Mesenchymal stem cell (in vitro differentiated cells and primary cell): Measurements from ENCODE around the gene RNU1-2.
A peak's percentile ranks its signal among the peaks of the same experiment; 100 is the strongest.
"Not testable (repeated sequence)": the region's sequence is repeated elsewhere in the genome, so short reads cannot be mapped to it uniquely, and the experiment has no call there.

ENCODE experiments used
- DNase-seq: peaks from one replicate; pipeline ENCODE4 v3.0.0-alpha.2; 2013
- H2AFZ ChIP-seq: one replicate; pipeline ENCODE4 v1.6.1; 2013; ENCODE audit warnings: low read depth, mild to moderate bottlenecking, control low read depth, inconsistent platforms, low read length, moderate library complexity
- H2AK5ac ChIP-seq: 2 replicates; pipeline ENCODE4 v1.6.1; 2013; ENCODE audit warnings: low read length, moderate library complexity, mild to moderate bottlenecking, inconsistent platforms; ENCODE audit not compliant: severe bottlenecking
- H2BK120ac ChIP-seq: one replicate; pipeline ENCODE4 v1.6.1; 2013; ENCODE audit warnings: low read depth, mild to moderate bottlenecking, inconsistent platforms, low read length, moderate library complexity
- H2BK12ac ChIP-seq, 2 experiments: one replicate each; pipeline ENCODE4 v1.6.1; 2013; ENCODE audit warnings: inconsistent platforms in 2 of 2, low read length in 2 of 2, mild to moderate bottlenecking in 2 of 2, moderate library complexity in 2 of 2, control low read depth in 1 of 2
- H2BK15ac ChIP-seq: one replicate; pipeline ENCODE4 v1.6.1; 2013; ENCODE audit warnings: mild to moderate bottlenecking, low read depth, inconsistent platforms; ENCODE audit not compliant: poor library complexity, severe bottlenecking
- H2BK5ac ChIP-seq: 2 replicates; pipeline ENCODE4 v1.6.1; 2013; ENCODE audit warnings: low read depth, mild to moderate bottlenecking, low read length, control low read depth, inconsistent platforms; ENCODE audit not compliant: poor library complexity, severe bottlenecking
- H3K14ac ChIP-seq, 2 experiments: one replicate each; pipeline ENCODE4 v1.6.1; 2013; ENCODE audit warnings: inconsistent platforms in 2 of 2, low read length in 2 of 2, control low read depth in 1 of 2, mild to moderate bottlenecking in 1 of 2, moderate library complexity in 1 of 2
- H3K18ac ChIP-seq, 2 experiments: one replicate each; pipeline ENCODE4 v1.6.1; 2013; ENCODE audit warnings: inconsistent platforms in 2 of 2, low read length in 2 of 2, control low read depth in 1 of 2, low read depth in 1 of 2, mild to moderate bottlenecking in 1 of 2
- H3K23ac ChIP-seq, 2 experiments: one replicate each; pipeline ENCODE4 v1.6.1; 2013; ENCODE audit warnings: inconsistent platforms in 2 of 2, low read length in 2 of 2, mild to moderate bottlenecking in 2 of 2, moderate library complexity in 2 of 2, control low read depth in 1 of 2
- H3K27ac ChIP-seq: 2 replicates; pipeline ENCODE4 v1.5.1; 2013; ENCODE audit warnings: mild to moderate bottlenecking, moderate library complexity, low read length, control low read depth, inconsistent platforms; ENCODE audit not compliant: poor library complexity, severe bottlenecking
- H3K27me3 ChIP-seq, 2 experiments: 2 replicates each; pipeline versions ENCODE4 v1.6.1 to v1.7.0; 2013; ENCODE audit warnings: low read length in 2 of 2, mild to moderate bottlenecking in 2 of 2, moderate library complexity in 2 of 2, control low read depth in 1 of 2, inconsistent platforms in 1 of 2; ENCODE audit not compliant: control insufficient read depth in 1 of 2, insufficient read depth in 1 of 2
- H3K36me3 ChIP-seq, 2 experiments: 2 replicates each; pipeline versions ENCODE4 v1.6.1 to v1.7.0; 2013; ENCODE audit warnings: low read length in 2 of 2, control low read depth in 1 of 2, inconsistent platforms in 1 of 2, low read depth in 1 of 2, mild to moderate bottlenecking in 1 of 2; ENCODE audit not compliant: insufficient read depth in 2 of 2, control insufficient read depth in 1 of 2
- H3K4ac ChIP-seq, 2 experiments: one replicate each; pipeline ENCODE4 v1.6.1; 2013; ENCODE audit warnings: inconsistent platforms in 2 of 2, low read length in 2 of 2, mild to moderate bottlenecking in 2 of 2, moderate library complexity in 2 of 2, control low read depth in 1 of 2, low read depth in 1 of 2
- H3K4me1 ChIP-seq: 2 replicates; pipeline ENCODE4 v1.6.1; 2013; ENCODE audit warnings: low read depth, low read length, control low read depth; ENCODE audit not compliant: control insufficient read depth, insufficient read depth
- H3K4me2 ChIP-seq: 2 replicates; pipeline ENCODE4 v1.6.1; 2013; ENCODE audit warnings: low read length, mild to moderate bottlenecking, inconsistent platforms; ENCODE audit not compliant: poor library complexity, severe bottlenecking
- H3K4me3 ChIP-seq, 2 experiments: 2 replicates each; pipeline versions ENCODE4 v1.5.1 to v1.7.0; 2013; ENCODE audit warnings: low read length in 2 of 2, mild to moderate bottlenecking in 2 of 2, control low read depth in 1 of 2, low read depth in 1 of 2; ENCODE audit not compliant: insufficient read depth in 1 of 2
- H3K79me1 ChIP-seq: replicated peaks from 2 replicates; pipeline ENCODE4 v1.6.1; 2013; ENCODE audit warnings: mild to moderate bottlenecking, control low read depth, low read length, inconsistent platforms; ENCODE audit not compliant: poor library complexity, severe bottlenecking
- H3K9ac ChIP-seq: 2 replicates; pipeline ENCODE4 v1.7.0; 2013; ENCODE audit warnings: mild to moderate bottlenecking, low read length, moderate library complexity
- H3K9me3 ChIP-seq: 2 replicates; pipeline ENCODE4 v1.7.0; 2013; ENCODE audit warnings: mild to moderate bottlenecking, low read length; ENCODE audit not compliant: control insufficient read depth
- H4K8ac ChIP-seq: one replicate; pipeline ENCODE4 v1.6.1; 2013; ENCODE audit warnings: inconsistent platforms, mild to moderate bottlenecking, low read length, moderate library complexity
- H4K91ac ChIP-seq: one replicate; pipeline ENCODE4 v1.6.1; 2013; ENCODE audit warnings: mild to moderate bottlenecking, low read length, inconsistent platforms
- WGBS: methylation state at CpG from one replicate; pipeline ENCODE4 v1.1.7; 2013; ENCODE audit warnings: mixed read lengths; 5-methylcytosine and 5-hydroxymethylcytosine counted together

The RNU1-2 gene

GRCh38 chr1:16931206-16931934, 35.6 kb downstream of the RNU1-2 start:
- not testable (repeated sequence) for H4K91ac ChIP-seq, H3K18ac ChIP-seq, H3K4ac ChIP-seq, H2BK120ac ChIP-seq, H3K79me1 ChIP-seq, DNase-seq, H2BK5ac ChIP-seq, H3K4me1 ChIP-seq, H3K23ac ChIP-seq, H3K27ac ChIP-seq, H4K8ac ChIP-seq, H2BK15ac ChIP-seq, H2BK12ac ChIP-seq, H3K14ac ChIP-seq, H3K9ac ChIP-seq, H3K9me3 ChIP-seq, H2AK5ac ChIP-seq, H2AFZ ChIP-seq, H3K4me3 ChIP-seq, H3K27me3 ChIP-seq, H3K4me2 ChIP-seq
- peaks cover 6 to 16% of the 10 kb centered on the region in 2 experiments for H3K36me3 ChIP-seq
- 90% methylated on average over 15 of the region's 18 CpGs for WGBS

GRCh38 chr1:16933945-16934344, 38.2 kb downstream of the RNU1-2 start:
- not testable (repeated sequence) for H2BK5ac ChIP-seq, H3K4ac ChIP-seq, H3K4me1 ChIP-seq, H2BK12ac ChIP-seq, H3K23ac ChIP-seq, H3K4me2 ChIP-seq, H4K91ac ChIP-seq, H2BK120ac ChIP-seq, H4K8ac ChIP-seq, H3K14ac ChIP-seq, H2BK15ac ChIP-seq, H3K9ac ChIP-seq, H3K79me1 ChIP-seq, H3K27ac ChIP-seq, H3K9me3 ChIP-seq, H2AK5ac ChIP-seq, H2AFZ ChIP-seq, H3K27me3 ChIP-seq, H3K18ac ChIP-seq, H3K4me3 ChIP-seq, DNase-seq
- H3K36me3 ChIP-seq = peaks cover 13 to 32% of the 10 kb centered on the region in 2 experiments

DNA sequence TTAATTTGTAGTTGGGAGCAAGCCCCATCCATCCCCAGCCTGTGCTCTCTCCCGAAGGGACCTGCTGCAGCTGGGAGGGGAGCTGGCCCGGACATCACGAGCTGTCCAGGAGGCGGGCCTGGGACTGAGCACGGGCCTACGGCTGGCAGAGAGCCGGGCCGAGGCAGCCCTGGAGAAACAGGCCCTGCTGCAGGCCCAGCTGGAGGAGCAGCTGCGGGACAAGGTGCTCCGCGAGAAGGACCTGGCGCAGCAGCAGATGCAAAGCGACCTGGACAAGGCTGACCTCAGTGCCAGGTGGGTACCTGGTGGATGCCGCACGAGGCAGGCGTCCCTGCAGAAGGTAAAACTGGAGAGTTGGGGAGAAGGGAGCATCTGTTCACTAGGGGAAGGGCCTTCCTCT, 40.8 kb downstream of the RNU1-2 start:
- not testable (repeated sequence) for H2BK120ac ChIP-seq

GRCh38 chr1:16938351-16939321, 42.9 kb downstream of the RNU1-2 start:
- no peak overlapping the region for H3K9ac ChIP-seq
- DNase-seq = no peak
- no peak overlapping the region for H2BK15ac ChIP-seq
- H3K18ac ChIP-seq = no peak overlapping the region
- no peak overlapping the region for H2BK120ac ChIP-seq
- H2BK12ac ChIP-seq = no peak overlapping the region
- no peaks in the 10 kb centered on the region for H3K9me3 ChIP-seq
- H3K4me1 ChIP-seq = peaks cover 4% of the 10 kb centered on the region
- H2AK5ac ChIP-seq = no peak overlapping the region
- no peak overlapping the region for H3K4me2 ChIP-seq
- no peak overlapping the region for H3K27ac ChIP-seq
- no peaks in the 10 kb centered on the region for H3K79me1 ChIP-seq
- peaks cover 7 to 27% of the 10 kb centered on the region in 2 experiments for H3K36me3 ChIP-seq
- no peak overlapping the region for H3K4me3 ChIP-seq
- no peak overlapping the region for H2BK5ac ChIP-seq
- H3K23ac ChIP-seq = no peak overlapping the region
- peak overlapping the region; percentile 64 for H4K8ac ChIP-seq
- H3K4ac ChIP-seq = no peak overlapping the region
- 64% methylated on average over 46 of the region's 51 CpGs for WGBS
- no peak overlapping the region for H2AFZ ChIP-seq
- H3K14ac ChIP-seq = no peak overlapping the region
- no peak overlapping the region for H4K91ac ChIP-seq
- H3K27me3 ChIP-seq = no peaks in the 10 kb centered on the region

More for the DNA sequence above, 40.8 kb downstream of the RNU1-2 start:
- H2AK5ac ChIP-seq, H4K91ac ChIP-seq, H3K27me3 ChIP-seq, H4K8ac ChIP-seq, H3K4me1 ChIP-seq, H3K14ac ChIP-seq, H2BK15ac ChIP-seq, H3K79me1 ChIP-seq, DNase-seq, H3K9me3 ChIP-seq, H2BK5ac ChIP-seq, H3K4me3 ChIP-seq, H3K4ac ChIP-seq, H3K18ac ChIP-seq, H2BK12ac ChIP-seq, H3K23ac ChIP-seq, H3K27ac ChIP-seq, H3K9ac ChIP-seq, H3K4me2 ChIP-seq, H2AFZ ChIP-seq: not testable (repeated sequence)
- WGBS = 95% methylated on average over 16 of the region's 16 CpGs
- H3K36me3 ChIP-seq = peaks cover 7 to 25% of the 10 kb centered on the region in 2 experiments
